Right lobe of liver (tissue), 4 donors: Measurements from ENCODE around the gene SKIC8.

Source experiments
- POLR2A ChIP-seq: fragments of 450-650 bp; IDR thresholded peaks from one replicate; pipeline ENCODE4 v1.6.1; 2017; ENCODE audit warnings: antibody characterized with exemption, mild to moderate bottlenecking
- TF ChIP-seq, protein P1 (sequence below), 4 donors: fragments of 200-600 bp in 3 of 4; fragments of 450-650 bp in 1 of 4; IDR thresholded peaks; one replicate each; pipeline versions ENCODE4 v1.5.1 to v1.8.0; 2016 to 2022; ENCODE audit warnings: antibody characterized with exemption in 4 of 4, mild to moderate bottlenecking in 2 of 4
- donor health status: DM: no; HTN: no; CAD: no.
- donor health status: DM: no; HTN: no; CAD: no.
- donor health status: DM: no; HTN: yes; CAD: no.

GRCh38 chr15:78272776-78273175, 26.6 kb downstream of the SKIC8 start:
- TF ChIP-seq, protein P1, sequence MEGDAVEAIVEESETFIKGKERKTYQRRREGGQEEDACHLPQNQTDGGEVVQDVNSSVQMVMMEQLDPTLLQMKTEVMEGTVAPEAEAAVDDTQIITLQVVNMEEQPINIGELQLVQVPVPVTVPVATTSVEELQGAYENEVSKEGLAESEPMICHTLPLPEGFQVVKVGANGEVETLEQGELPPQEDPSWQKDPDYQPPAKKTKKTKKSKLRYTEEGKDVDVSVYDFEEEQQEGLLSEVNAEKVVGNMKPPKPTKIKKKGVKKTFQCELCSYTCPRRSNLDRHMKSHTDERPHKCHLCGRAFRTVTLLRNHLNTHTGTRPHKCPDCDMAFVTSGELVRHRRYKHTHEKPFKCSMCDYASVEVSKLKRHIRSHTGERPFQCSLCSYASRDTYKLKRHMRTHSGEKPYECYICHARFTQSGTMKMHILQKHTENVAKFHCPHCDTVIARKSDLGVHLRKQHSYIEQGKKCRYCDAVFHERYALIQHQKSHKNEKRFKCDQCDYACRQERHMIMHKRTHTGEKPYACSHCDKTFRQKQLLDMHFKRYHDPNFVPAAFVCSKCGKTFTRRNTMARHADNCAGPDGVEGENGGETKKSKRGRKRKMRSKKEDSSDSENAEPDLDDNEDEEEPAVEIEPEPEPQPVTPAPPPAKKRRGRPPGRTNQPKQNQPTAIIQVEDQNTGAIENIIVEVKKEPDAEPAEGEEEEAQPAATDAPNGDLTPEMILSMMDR (IDR thresholded peaks at IDR 0.05): no peak
- TF ChIP-seq POLR2A: no peak
